CD4-positive, alpha-beta T cell treated with Interleukin-4 for 4 hours (primary cell): ENCODE measurements around the gene CSNK1A1L.
"Not testable (repeated sequence)": the region's sequence is repeated elsewhere in the genome, so short reads cannot be mapped to it uniquely, and the experiment has no call there.

ENCODE experiments used
- DNase-seq: peaks from one replicate; pipeline ENCODE4 v3.0.0-alpha.2; 2020

CSNK1A1L gene

GRCh38 chr13:37102896-37103295 is 2.6 kb downstream of the CSNK1A1L start:
- DNase-seq: no peak

GRCh38 chr13:37101201-37101600 is 4.3 kb downstream of the CSNK1A1L start:
- no peak for DNase-seq

- DNase-seq: no peak
Measured at GRCh38 chr13:37100731-37101130, 4.7 kb downstream of the CSNK1A1L start.

- no peak for DNase-seq
Measured at GRCh38 chr13:37097076-37097475, 8.4 kb downstream of the CSNK1A1L start.

- no peak for DNase-seq
Measured at GRCh38 chr13:37094840-37095239, 10.6 kb downstream of the CSNK1A1L start.

GRCh38 chr13:37094099-37094498 is 11.4 kb downstream of the CSNK1A1L start:
- DNase-seq: no peak

GRCh38 chr13:37091835-37092234 is 13.6 kb downstream of the CSNK1A1L start:
- no peak for DNase-seq

- no peak for DNase-seq
Measured at GRCh38 chr13:37090912-37091311, 14.6 kb downstream of the CSNK1A1L start.

- DNase-seq: no peak
Measured at GRCh38 chr13:37089495-37089894, 16.0 kb downstream of the CSNK1A1L start.

- no peak for DNase-seq
Measured at GRCh38 chr13:37087486-37087885, 18.0 kb downstream of the CSNK1A1L start.

- DNase-seq: no peak
Measured at GRCh38 chr13:37085606-37086005, 19.9 kb downstream of the CSNK1A1L start.

GRCh38 chr13:37076818-37077217 is 28.6 kb downstream of the CSNK1A1L start:
- no peak for DNase-seq

GRCh38 chr13:37075164-37075563 is 30.3 kb downstream of the CSNK1A1L start:
- DNase-seq: no peak

- peak; percentile 22 for DNase-seq
Measured at GRCh38 chr13:37074703-37075102, 30.8 kb downstream of the CSNK1A1L start.

- DNase-seq: no peak
Measured at GRCh38 chr13:37072024-37072423, 33.4 kb downstream of the CSNK1A1L start.

- DNase-seq: no peak
Measured at GRCh38 chr13:37070956-37071355, 34.5 kb downstream of the CSNK1A1L start.

- DNase-seq: no peak
Measured at GRCh38 chr13:37070145-37070695, 35.2 kb downstream of the CSNK1A1L start.

- no peak for DNase-seq
Measured at GRCh38 chr13:37069597-37070103, 35.8 kb downstream of the CSNK1A1L start.

- no peak for DNase-seq
Measured at GRCh38 chr13:37068962-37069361, 36.5 kb downstream of the CSNK1A1L start.

- no peak for DNase-seq
Measured at GRCh38 chr13:37067874-37068273, 37.6 kb downstream of the CSNK1A1L start.

- DNase-seq: no peak
Measured at GRCh38 chr13:37065890-37066526, 39.5 kb downstream of the CSNK1A1L start.

- no peak for DNase-seq
Measured at GRCh38 chr13:37059848-37060192, 45.6 kb downstream of the CSNK1A1L start.

GRCh38 chr13:37058910-37059847 is 46.3 kb downstream of the CSNK1A1L start, which contains the start of gene SUPT20H:
Gene SUPT20H (minus strand): TSS chr13:37059688. CDS start chr13:37051490, 8,198 bp downstream.
- DNase-seq: peak; percentile 90

GRCh38 chr13:37056228-37056627 is 49.2 kb downstream of the CSNK1A1L start:
- DNase-seq: not testable (repeated sequence)
